MM.1S (cell line): Measurements from ENCODE around the gene CABLES2.

Experiments
- CTCF ChIP-seq: fragments of 300-600 bp; sonication (generic); IDR thresholded peaks from 2 replicates; pipeline ENCODE4 v1.5.1; 2016; ENCODE audit warnings: antibody characterized with exemption, low read length, mixed read lengths
- EZH2phosphoT487 ChIP-seq: fragments of 300-600 bp; sonication (generic); IDR thresholded peaks from 2 replicates; pipeline ENCODE4 v1.6.1; 2018; ENCODE audit warnings: antibody characterized with exemption, low read length

- TF ChIP-seq CTCF (no peak), EZH2phosphoT487 (no peak)
Observed at GRCh38 chr20:62392621-62393334, 14.3 kb downstream of the CABLES2 start.
